LNCAP (cell line): ENCODE measurements around the gene CASK.

Source experiments
- TF ChIP-seq, protein P1 (sequence below): fragments of 450-650 bp; IDR thresholded peaks from 2 replicates; pipeline ENCODE4 v1.5.1; 2017; ENCODE audit warnings: mild to moderate bottlenecking

Gene CASK

DNA sequence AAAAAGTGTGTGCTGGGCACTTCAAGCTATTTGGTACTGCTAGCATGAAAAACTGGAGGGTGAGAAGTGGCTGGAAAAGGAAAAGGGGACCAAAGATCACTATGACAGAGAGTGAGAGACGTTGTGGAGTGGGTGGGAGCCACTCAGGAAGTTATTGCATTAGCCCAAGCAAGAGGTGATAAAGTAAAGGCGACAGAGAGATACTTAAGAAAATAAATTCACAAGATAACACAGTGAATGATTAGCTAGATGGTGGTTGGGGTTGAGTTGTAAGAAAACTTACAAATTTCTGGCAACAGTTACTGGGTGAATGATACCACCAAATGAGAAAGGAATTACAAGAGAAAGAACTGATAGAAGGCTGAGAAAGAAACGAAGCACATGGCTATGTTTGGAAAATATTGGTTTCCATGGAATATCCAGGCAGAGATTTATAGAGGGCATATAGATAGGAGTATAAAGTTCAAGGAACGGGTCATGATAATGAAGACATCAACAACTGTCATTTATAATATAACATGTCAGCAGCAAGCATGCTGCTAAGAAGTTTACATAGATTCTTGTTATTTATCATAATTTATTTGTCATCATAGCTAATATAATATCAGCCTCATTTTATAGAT is 60.7 kb downstream of the CASK start:
- TF ChIP-seq, protein P1, sequence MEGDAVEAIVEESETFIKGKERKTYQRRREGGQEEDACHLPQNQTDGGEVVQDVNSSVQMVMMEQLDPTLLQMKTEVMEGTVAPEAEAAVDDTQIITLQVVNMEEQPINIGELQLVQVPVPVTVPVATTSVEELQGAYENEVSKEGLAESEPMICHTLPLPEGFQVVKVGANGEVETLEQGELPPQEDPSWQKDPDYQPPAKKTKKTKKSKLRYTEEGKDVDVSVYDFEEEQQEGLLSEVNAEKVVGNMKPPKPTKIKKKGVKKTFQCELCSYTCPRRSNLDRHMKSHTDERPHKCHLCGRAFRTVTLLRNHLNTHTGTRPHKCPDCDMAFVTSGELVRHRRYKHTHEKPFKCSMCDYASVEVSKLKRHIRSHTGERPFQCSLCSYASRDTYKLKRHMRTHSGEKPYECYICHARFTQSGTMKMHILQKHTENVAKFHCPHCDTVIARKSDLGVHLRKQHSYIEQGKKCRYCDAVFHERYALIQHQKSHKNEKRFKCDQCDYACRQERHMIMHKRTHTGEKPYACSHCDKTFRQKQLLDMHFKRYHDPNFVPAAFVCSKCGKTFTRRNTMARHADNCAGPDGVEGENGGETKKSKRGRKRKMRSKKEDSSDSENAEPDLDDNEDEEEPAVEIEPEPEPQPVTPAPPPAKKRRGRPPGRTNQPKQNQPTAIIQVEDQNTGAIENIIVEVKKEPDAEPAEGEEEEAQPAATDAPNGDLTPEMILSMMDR = no peak

DNA sequence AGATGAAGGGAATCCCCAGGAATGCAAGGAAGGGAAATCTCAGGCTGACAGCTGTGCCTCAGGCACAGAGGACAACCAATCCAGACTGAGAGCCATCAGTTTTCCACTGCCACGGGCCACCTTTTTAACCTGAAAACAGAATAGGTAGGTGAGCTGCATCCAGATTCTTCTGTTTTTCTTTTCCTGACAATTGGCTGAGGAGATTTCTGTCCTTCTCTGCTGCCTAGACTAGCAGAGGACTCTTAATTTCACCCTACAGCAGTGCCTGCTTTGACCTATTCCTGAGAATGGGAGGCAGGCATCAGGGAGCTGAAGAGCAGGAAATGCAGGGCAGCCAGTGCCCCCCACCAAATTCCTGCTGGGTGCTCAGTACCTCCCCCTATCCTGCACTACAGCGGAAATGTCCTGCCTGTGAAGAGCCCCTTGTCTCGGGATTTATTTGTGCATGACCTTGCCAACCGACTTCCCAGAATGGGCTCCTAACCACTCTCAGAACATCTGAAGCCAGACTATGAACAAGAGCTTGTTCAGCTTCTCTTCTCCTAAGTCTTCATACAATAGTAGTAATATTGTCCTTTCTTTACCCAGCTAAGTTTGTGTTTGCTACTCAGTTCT is 65.1 kb downstream of the CASK start:
- TF ChIP-seq, protein P1 = no peak

DNA sequence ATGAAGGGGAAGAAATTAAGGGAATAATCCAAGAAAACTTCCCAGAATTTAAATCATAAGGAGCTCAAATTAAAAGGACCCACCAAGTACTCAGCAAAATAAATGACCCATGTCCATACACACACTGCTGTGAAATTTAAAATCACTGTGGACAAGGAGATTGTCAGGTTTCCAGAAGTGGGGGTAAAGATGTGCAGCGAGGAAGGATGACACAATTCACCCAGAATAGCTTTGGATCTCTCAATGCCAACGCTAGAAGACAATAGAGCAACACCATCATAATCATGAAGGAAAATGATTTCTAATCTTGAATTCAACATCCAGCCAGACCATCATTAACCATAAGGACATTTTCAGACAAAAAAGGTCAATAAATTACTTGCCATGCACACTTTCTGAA is 65.7 kb downstream of the CASK start:
- TF ChIP-seq, protein P1 = no peak

DNA sequence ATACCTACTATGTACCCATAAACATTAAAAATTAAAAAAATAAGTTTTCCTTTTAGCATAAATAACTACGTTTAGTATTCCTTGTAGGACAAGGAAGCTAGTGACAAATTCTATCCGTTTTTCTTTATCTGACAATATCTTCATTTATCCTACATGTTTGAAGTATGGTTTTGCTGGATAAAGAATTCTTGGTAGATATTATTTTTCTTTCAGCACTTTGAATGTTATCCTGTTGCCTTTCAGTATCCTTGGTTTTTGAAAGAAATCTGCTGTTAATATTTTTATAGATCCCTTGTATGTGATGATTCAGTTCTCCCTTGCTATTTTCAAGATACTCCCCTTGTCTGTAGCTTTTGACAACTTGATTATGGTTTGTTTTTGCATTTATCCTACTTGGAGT is 76.6 kb downstream of the CASK start:
- TF ChIP-seq, protein P1 = no peak

DNA sequence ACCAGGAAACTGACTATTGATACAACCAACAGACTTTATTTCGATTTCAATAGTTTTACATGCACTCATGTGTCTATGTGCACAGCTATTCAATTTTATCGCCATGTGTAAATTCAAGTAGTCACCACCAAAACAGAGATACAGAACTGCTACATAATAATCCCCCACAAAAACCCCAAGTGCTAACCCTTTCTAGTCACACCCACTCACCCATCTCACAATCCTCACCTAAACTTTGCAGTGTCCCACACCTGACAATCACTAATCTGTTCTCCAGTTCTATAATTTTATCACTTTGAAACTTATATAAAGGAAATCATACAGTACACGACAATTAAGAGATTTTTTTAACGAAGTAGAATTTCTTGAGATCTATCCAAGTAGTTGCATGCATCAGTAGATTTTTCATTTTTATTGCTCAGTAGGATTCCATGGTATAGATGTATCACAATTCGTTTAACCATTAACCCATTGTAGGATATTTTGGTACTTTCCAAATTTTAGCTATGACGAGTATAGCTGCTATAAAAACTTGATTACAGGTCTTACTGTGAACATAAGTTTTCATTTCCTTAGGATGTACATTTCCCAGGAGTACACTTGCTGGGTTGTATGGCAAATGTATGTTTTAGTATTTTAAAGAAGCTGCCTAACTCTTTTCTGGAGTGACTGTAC is 85.9 kb downstream of the CASK start:
- TF ChIP-seq, protein P1 = no peak

DNA sequence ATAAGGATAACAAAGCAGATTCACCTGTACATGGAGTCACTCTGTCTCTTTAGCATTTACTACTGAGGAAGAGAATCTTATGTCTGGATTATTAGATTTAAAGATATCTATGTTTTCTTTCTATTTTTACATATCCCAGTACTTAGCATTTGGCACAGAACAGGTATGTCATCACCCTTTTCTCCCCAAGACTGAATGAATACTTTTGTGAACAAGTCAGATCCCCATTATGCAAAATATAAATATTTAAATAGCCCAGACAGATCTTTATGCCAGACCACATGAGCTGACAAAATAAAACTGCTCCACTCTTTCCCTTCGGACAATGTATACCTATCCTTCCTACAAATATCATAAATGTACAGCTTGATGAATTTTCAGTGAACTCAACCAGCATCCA is 94.5 kb downstream of the CASK start:
- TF ChIP-seq, protein P1 = no peak

DNA sequence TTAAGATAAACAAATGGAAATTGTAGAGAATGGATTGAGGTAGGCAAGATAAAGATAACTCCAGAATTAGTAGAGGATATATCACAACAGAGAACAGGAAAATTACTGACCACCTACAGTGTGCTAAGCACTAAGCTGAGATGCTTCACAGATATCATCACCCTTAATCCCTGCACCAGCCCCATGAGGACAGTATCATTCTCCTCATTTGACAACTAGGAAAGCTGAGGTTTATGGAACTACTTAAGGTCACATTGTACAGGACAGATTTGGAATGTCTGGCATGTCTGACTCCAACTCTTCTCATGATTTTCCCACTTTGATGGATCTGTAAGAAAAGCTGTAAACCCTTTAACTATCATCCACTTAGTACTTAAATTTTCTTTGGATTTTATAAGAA is 95.5 kb downstream of the CASK start:
- TF ChIP-seq, protein P1 = no peak
